K562 (cell line): Measurements from ENCODE around the gene FILIP1L. TPM values are rescaled to one million over a fixed set of nuclear protein-coding genes. Genes with fewer than 3 reads are reported as not detected.

Experiments used
- ATAC-seq: fragments of 200-7000 bp; cut with Tn5 transposase; 3 replicates; pipeline ENCODE4 v1.9.1; 2020; ENCODE audit warnings: moderate library complexity
- BruUV-seq: library from RNA; stranded (reverse); fragments of 400-500 nt; replicated peaks from 2 replicates; lab custom pipeline; 2021; lab: Mats Ljungman, UMichigan
- CTCF ChIA-PET: fragments of 300-600 bp; formaldehyde crosslinking; extraction: SDS; loops from one replicate; lab custom pipeline; 2021; ENCODE audit warnings: low intra/inter-chr PET ratio; lab: Yijun Ruan, JAX
- POLR2A ChIA-PET: fragments of 300-600, 350-650 bp; sonication (Branson Sonifier 250); formaldehyde crosslinking; extraction: SDS; loops from one replicate; lab custom pipeline; 2021; ENCODE audit warnings: antibody characterized with exemption, inconsistent platforms; lab: Yijun Ruan, JAX
- DNase-seq, 4 experiments: peaks; one replicate each; pipeline versions ENCODE4 v3.0.0 to v3.0.0-alpha.2; 2011 to 2018; ENCODE audit warnings: low spot score in 3 of 4, mixed read lengths in 3 of 4; ENCODE audit errors: extremely low read depth in 1 of 4
- FAIRE-seq: peaks from 2 replicates; lab custom pipeline; 2011; peaks lifted over from hg19 to GRCh38; lab: Jason Lieb, UNC
- H2AFZ ChIP-seq: 2 replicates; pipeline ENCODE4 v1.6.0; 2011; ENCODE audit warnings: low read depth, low read length, control low read depth, inconsistent platforms
- H3K27ac ChIP-seq: fragments of 200-600 bp; 3 replicates; pipeline ENCODE4 v1.8.0; 2011; ENCODE audit warnings: low read depth, mild to moderate bottlenecking, control low read depth, inconsistent platforms, low read length, moderate library complexity, mixed read lengths; ENCODE audit errors: extremely low read depth
- H3K27me3 ChIP-seq, 2 experiments: fragments of 300-600 bp in 1 of 2; 2 replicates in 1 of 2; 3 replicates in 1 of 2; pipeline versions ENCODE4 v1.6.0 to v1.8.0; 2011; ENCODE audit warnings: inconsistent platforms in 2 of 2, low read length in 2 of 2, mild to moderate bottlenecking in 1 of 2, mixed read lengths in 1 of 2, moderate library complexity in 1 of 2; ENCODE audit not compliant: control insufficient read depth in 2 of 2, insufficient read depth in 2 of 2
- H3K36me3 ChIP-seq: fragments of 300-600 bp; 3 replicates; pipeline ENCODE4 v1.8.0; 2011; ENCODE audit warnings: mild to moderate bottlenecking, low read length, inconsistent platforms; ENCODE audit not compliant: control insufficient read depth, insufficient read depth
- H3K4me1 ChIP-seq, 2 experiments: fragments of 200-600 bp in 1 of 2; replicated peaks in 1 of 2; 2 replicates in 1 of 2; 3 replicates in 1 of 2; pipeline versions ENCODE4 v1.5.1 to v1.8.0; 2011; ENCODE audit warnings: inconsistent platforms in 2 of 2, low read length in 2 of 2, mild to moderate bottlenecking in 1 of 2, mixed read lengths in 1 of 2, moderate library complexity in 1 of 2; ENCODE audit not compliant: control insufficient read depth in 2 of 2, insufficient read depth in 2 of 2
- H3K4me2 ChIP-seq: 2 replicates; pipeline ENCODE4 v1.6.1; 2011; ENCODE audit warnings: low read length, control low read depth, inconsistent platforms, mixed read lengths; ENCODE audit not compliant: insufficient read depth
- H3K4me3 ChIP-seq: fragments of 200-600 bp; sonication (generic), shearing (Covaris generic); 2 replicates; pipeline ENCODE4 v1.5.1; 2016; ENCODE audit warnings: control low read depth, inconsistent platforms
- H3K79me2 ChIP-seq: fragments of 200-600 bp; 3 replicates; pipeline ENCODE4 v1.8.0; 2011; ENCODE audit warnings: low read length, inconsistent platforms; ENCODE audit not compliant: control insufficient read depth, insufficient read depth
- H3K9ac ChIP-seq, 2 experiments: 2 replicates each; pipeline versions ENCODE4 v1.6.0 to v1.6.1; 2011; ENCODE audit warnings: low read depth in 2 of 2, low read length in 2 of 2, control low read depth in 1 of 2, inconsistent platforms in 1 of 2, mild to moderate bottlenecking in 1 of 2, mixed read lengths in 1 of 2; ENCODE audit not compliant: insufficient read depth in 1 of 2
- H3K9me1 ChIP-seq: one replicate; pipeline ENCODE4 v1.6.0; 2011; ENCODE audit warnings: inconsistent platforms, mild to moderate bottlenecking, low read length, moderate library complexity; ENCODE audit not compliant: control insufficient read depth, insufficient read depth
- H3K9me3 ChIP-seq: replicated peaks from 2 replicates; pipeline ENCODE4 v1.5.1; 2011; ENCODE audit warnings: low read depth, low read length, inconsistent platforms; ENCODE audit not compliant: control insufficient read depth, insufficient read depth
- H4K20me1 ChIP-seq: replicated peaks from 2 replicates; pipeline ENCODE4 v1.6.1; 2011; ENCODE audit warnings: low read length, inconsistent platforms, mixed read lengths; ENCODE audit not compliant: control insufficient read depth, insufficient read depth
- LEF1 ChIP-seq: fragments of 450-650 bp; IDR thresholded peaks from 2 replicates; pipeline ENCODE4 v1.6.1; 2016; ENCODE audit warnings: mild to moderate bottlenecking
- SRF ChIP-seq, 2 experiments: fragments of 250-450, 450-650 bp in 1 of 2; sonication (Bioruptor Pico) in 1 of 2; sonication (generic) in 1 of 2; formaldehyde crosslinking; IDR thresholded peaks; 2 replicates each; pipeline versions ENCODE4 v1.5.0 to v1.5.1; 2020 to 2022; ENCODE audit warnings: mild to moderate bottlenecking in 1 of 2, missing genetic modification reagents in 1 of 2
- SRSF9 ChIP-seq: fragments of 200-400 bp; formaldehyde crosslinking; IDR thresholded peaks from 2 replicates; pipeline ENCODE4 v1.6.1; 2017; ENCODE audit warnings: low read depth, low read length, borderline replicate concordance
- ZNF551 ChIP-seq: fragments of 250-450 bp; sonication (Bioruptor Pico); IDR thresholded peaks from 2 replicates; pipeline ENCODE4 v1.5.0; 2021; ENCODE audit warnings: mild to moderate bottlenecking, moderate library complexity
- WGBS: fragments of 100-300 bp; shearing (Covaris generic); methylation state at CpG from one replicate; pipeline ENCODE4 v1.1.6; 2016; ENCODE audit warnings: low coverage, mixed read lengths; ENCODE audit not compliant: insufficient coverage; ENCODE audit errors: missing lambda C conversion rate; 5-methylcytosine and 5-hydroxymethylcytosine counted together
- in situ Hi-C: fragments of 300-500 bp; cut with MboI; formaldehyde crosslinking; loops from 4 replicates; pipeline ENCODE4 v1.15.0; 2018; ENCODE audit warnings: inconsistent platforms, mixed read lengths
- intact Hi-C: fragments of 100-400 bp; cut with micrococcal nuclease; formaldehyde crosslinking; loops from 2 replicates; pipeline ENCODE4 v1.14.2; 2022
- polyA plus RNA-seq, 8 experiments: library from polyadenylated mRNA; depleted of rRNA in 4 of 8; stranded (reverse) in 5 of 8; unstranded in 3 of 8; fragments of >200 nt; fragmentation: Nextera tagmentation in 2 of 8; fragmentation: Illumina TruSeq in 1 of 8; extraction: Ambion mirVana in 2 of 8; extraction: Trizol in 1 of 8; gene quantifications; 2 replicates each; pipeline versions ENCODE4 v1.2.1 to v1.2.3, GENCODE V29; 2011 to 2014; ENCODE audit warnings: inconsistent platforms in 1 of 8, missing spikeins in 1 of 8
- total RNA-seq, 7 experiments: library from RNA; depleted of rRNA in 6 of 7; stranded (reverse); fragments of >200 nt in 6 of 7; fragmentation: Illumina TruSeq in 2 of 7; extraction: Trizol in 2 of 7; gene quantifications; 2 replicates each; pipeline versions ENCODE4 v1.2.1 to v1.2.3, GENCODE V29; 2011 to 2021; ENCODE audit warnings: low replicate concordance in 1 of 7
- TF ChIP-seq, protein P1 (sequence below): fragments of 250-450 bp; sonication (Bioruptor Pico); IDR thresholded peaks from 2 replicates; pipeline ENCODE4 v1.8.0; 2022; ENCODE audit warnings: inconsistent platforms, mild to moderate bottlenecking, moderate library complexity, borderline replicate concordance
- TF ChIP-seq, protein P2 (sequence below): fragments of 250-450 bp; sonication (Bioruptor Pico); IDR thresholded peaks from 2 replicates; pipeline ENCODE4 v1.8.0; 2021; ENCODE audit warnings: moderate library complexity, mild to moderate bottlenecking, inconsistent platforms

Gene FILIP1L
- total and polyA plus RNA-seq, 9 of the 15 experiments (the other 6 are each of a cell fraction or from before 2014, with no cell fraction given): 0.50 to 2.1 (median 1.1) TPM

DNA sequence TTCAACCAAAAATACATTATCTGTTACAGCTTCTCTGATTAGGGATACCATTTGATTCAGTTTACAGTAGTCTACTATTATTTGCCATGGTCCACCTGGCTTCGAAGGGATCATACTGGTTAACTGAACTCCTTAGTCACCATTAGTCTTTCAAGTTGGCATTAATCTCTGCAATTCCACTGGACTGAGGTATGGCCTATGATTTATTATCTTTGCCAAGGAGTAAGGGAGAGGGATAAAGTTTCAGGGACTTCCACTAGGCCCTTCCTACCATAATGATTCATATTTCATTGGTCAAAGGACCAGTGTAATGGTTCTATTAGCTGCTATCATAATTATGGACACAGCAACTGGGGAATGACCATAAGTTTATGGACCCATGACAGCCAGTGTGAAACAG, 303.9 kb downstream of the FILIP1L start:
- Histone ChIP-seq H3K9me1 (no peaks in the 10 kb centered on the region), H2AFZ (no peak overlapping the region), H3K27ac (no peak overlapping the region), H3K4me1 (peaks cover 0 to 2% of the 10 kb centered on the region in 2 experiments; a peak in 1 of 5 replicates), H3K36me3 (no peaks in the 10 kb centered on the region), H4K20me1 (0 out of 2 replicates have a peak, but pooled peaks cover 7% of the 10 kb centered on the region), H3K9ac (no peak overlapping the region), H3K4me2 (no peak overlapping the region), H3K9me3 (no peaks in the 10 kb centered on the region), H3K27me3 (no peaks in the 10 kb centered on the region), H3K4me3 (no peak overlapping the region), H3K79me2 (no peaks in the 10 kb centered on the region)
- in situ Hi-C loops: no loop called here
- intact Hi-C loops: no loop called here
- BruUV-seq: no TSS peak
- DNase-seq (no peak), FAIRE-seq (no peak), ATAC-seq (no peak)
- ChIA-PET CTCF (no interaction called here), POLR2A (no interaction called here)
- 50% methylated on average over 1 of the region's 1 CpG for WGBS
- TF ChIP-seq, protein P1, sequence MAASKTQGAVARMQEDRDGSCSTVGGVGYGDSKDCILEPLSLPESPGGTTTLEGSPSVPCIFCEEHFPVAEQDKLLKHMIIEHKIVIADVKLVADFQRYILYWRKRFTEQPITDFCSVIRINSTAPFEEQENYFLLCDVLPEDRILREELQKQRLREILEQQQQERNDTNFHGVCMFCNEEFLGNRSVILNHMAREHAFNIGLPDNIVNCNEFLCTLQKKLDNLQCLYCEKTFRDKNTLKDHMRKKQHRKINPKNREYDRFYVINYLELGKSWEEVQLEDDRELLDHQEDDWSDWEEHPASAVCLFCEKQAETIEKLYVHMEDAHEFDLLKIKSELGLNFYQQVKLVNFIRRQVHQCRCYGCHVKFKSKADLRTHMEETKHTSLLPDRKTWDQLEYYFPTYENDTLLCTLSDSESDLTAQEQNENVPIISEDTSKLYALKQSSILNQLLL: no peak
- TF ChIP-seq SRSF9 (no peak), SRF (CRISPR knock-in tag; IDR thresholded peaks at IDR 0.05) (no peak), ZNF551 (CRISPR knock-in tag) (no peak), LEF1 (no peak)
- TF ChIP-seq, protein P2, sequence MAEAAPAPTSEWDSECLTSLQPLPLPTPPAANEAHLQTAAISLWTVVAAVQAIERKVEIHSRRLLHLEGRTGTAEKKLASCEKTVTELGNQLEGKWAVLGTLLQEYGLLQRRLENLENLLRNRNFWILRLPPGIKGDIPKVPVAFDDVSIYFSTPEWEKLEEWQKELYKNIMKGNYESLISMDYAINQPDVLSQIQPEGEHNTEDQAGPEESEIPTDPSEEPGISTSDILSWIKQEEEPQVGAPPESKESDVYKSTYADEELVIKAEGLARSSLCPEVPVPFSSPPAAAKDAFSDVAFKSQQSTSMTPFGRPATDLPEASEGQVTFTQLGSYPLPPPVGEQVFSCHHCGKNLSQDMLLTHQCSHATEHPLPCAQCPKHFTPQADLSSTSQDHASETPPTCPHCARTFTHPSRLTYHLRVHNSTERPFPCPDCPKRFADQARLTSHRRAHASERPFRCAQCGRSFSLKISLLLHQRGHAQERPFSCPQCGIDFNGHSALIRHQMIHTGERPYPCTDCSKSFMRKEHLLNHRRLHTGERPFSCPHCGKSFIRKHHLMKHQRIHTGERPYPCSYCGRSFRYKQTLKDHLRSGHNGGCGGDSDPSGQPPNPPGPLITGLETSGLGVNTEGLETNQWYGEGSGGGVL (CRISPR knock-in tag): no peak
